Stimulated activated naive CD8-positive, alpha-beta T cell treated with anti-CD3 and anti-CD28 coated beads, Interleukin-15, Interleukin-2, amounts not matched to agents 100 ng/mL and 50 ng/mL, for 24 hours (primary cell): Measurements from ENCODE around the gene ZNG1B.
"Not testable (repeated sequence)": the region's sequence is repeated elsewhere in the genome, so short reads cannot be mapped to it uniquely, and the experiment has no call there.

ENCODE experiments used
- H3K27ac Mint-ChIP-seq: one replicate; pipeline ENCODE4 v1.8.0; 2021; ENCODE audit warnings: mild to moderate bottlenecking, mixed read lengths
- H3K27me3 Mint-ChIP-seq: one replicate; pipeline ENCODE4 v1.8.0; 2021; ENCODE audit warnings: mixed read lengths
- H3K36me3 Mint-ChIP-seq: one replicate; pipeline ENCODE4 v1.8.0; 2021; ENCODE audit warnings: low read depth, mixed read lengths
- H3K4me1 Mint-ChIP-seq: one replicate; pipeline ENCODE4 v1.8.0; 2021; ENCODE audit warnings: low read depth, mixed read lengths
- H3K4me3 Mint-ChIP-seq: one replicate; pipeline ENCODE4 v1.8.0; 2021; ENCODE audit warnings: mild to moderate bottlenecking, mixed read lengths
- H3K9me3 Mint-ChIP-seq: one replicate; pipeline ENCODE4 v1.8.0; 2021; ENCODE audit warnings: mixed read lengths

Gene ZNG1B

GRCh38 chr2:113521492-113521891 is 84.0 kb downstream of the ZNG1B start:
- not testable (repeated sequence) for H3K4me3 Mint-ChIP-seq, H3K4me1 Mint-ChIP-seq, H3K9me3 Mint-ChIP-seq, H3K27me3 Mint-ChIP-seq, H3K27ac Mint-ChIP-seq, H3K36me3 Mint-ChIP-seq

- H3K27ac Mint-ChIP-seq, H3K27me3 Mint-ChIP-seq, H3K4me1 Mint-ChIP-seq, H3K9me3 Mint-ChIP-seq, H3K36me3 Mint-ChIP-seq, H3K4me3 Mint-ChIP-seq: not testable (repeated sequence)
Observed at GRCh38 chr2:113524986-113525385, 87.5 kb downstream of the ZNG1B start.

- H3K9me3 Mint-ChIP-seq, H3K27me3 Mint-ChIP-seq, H3K4me3 Mint-ChIP-seq, H3K4me1 Mint-ChIP-seq, H3K27ac Mint-ChIP-seq, H3K36me3 Mint-ChIP-seq: not testable (repeated sequence)
Observed at GRCh38 chr2:113527350-113528045, 90.0 kb downstream of the ZNG1B start.

GRCh38 chr2:113528126-113528525 is 90.6 kb downstream of the ZNG1B start:
- H3K4me3 Mint-ChIP-seq, H3K36me3 Mint-ChIP-seq, H3K27ac Mint-ChIP-seq, H3K4me1 Mint-ChIP-seq, H3K9me3 Mint-ChIP-seq, H3K27me3 Mint-ChIP-seq: not testable (repeated sequence)

GRCh38 chr2:113528904-113529303 is 91.4 kb downstream of the ZNG1B start:
- H3K4me3 Mint-ChIP-seq, H3K4me1 Mint-ChIP-seq, H3K9me3 Mint-ChIP-seq, H3K27ac Mint-ChIP-seq, H3K36me3 Mint-ChIP-seq, H3K27me3 Mint-ChIP-seq: not testable (repeated sequence)

GRCh38 chr2:113532991-113533390 is 95.5 kb downstream of the ZNG1B start:
- H3K27ac Mint-ChIP-seq, H3K36me3 Mint-ChIP-seq, H3K9me3 Mint-ChIP-seq, H3K4me1 Mint-ChIP-seq, H3K27me3 Mint-ChIP-seq, H3K4me3 Mint-ChIP-seq: not testable (repeated sequence)

- H3K27me3 Mint-ChIP-seq, H3K9me3 Mint-ChIP-seq, H3K4me3 Mint-ChIP-seq, H3K4me1 Mint-ChIP-seq, H3K36me3 Mint-ChIP-seq, H3K27ac Mint-ChIP-seq: not testable (repeated sequence)
Observed at GRCh38 chr2:113536573-113536972, 99.1 kb downstream of the ZNG1B start.

GRCh38 chr2:113540834-113541203 is 103.3 kb downstream of the ZNG1B start:
- not testable (repeated sequence) for H3K27ac Mint-ChIP-seq, H3K36me3 Mint-ChIP-seq, H3K4me1 Mint-ChIP-seq, H3K9me3 Mint-ChIP-seq
- peaks cover 10% of the 10 kb centered on the region for H3K27me3 Mint-ChIP-seq
- H3K4me3 Mint-ChIP-seq = peak overlapping the region; percentile 77

- not testable (repeated sequence) for H3K9me3 Mint-ChIP-seq, H3K36me3 Mint-ChIP-seq, H3K4me1 Mint-ChIP-seq, H3K27ac Mint-ChIP-seq
- Mint-ChIP-seq H3K4me3 (peak overlapping the region; percentile 77), H3K27me3 (peaks cover 10% of the 10 kb centered on the region)
Observed at GRCh38 chr2:113541204-113541975, 103.9 kb downstream of the ZNG1B start.

- not testable (repeated sequence) for H3K4me1 Mint-ChIP-seq, H3K36me3 Mint-ChIP-seq, H3K27ac Mint-ChIP-seq, H3K9me3 Mint-ChIP-seq
- Mint-ChIP-seq H3K4me3 (peak overlapping the region; percentile 72), H3K27me3 (peaks cover 10% of the 10 kb centered on the region)
Observed at GRCh38 chr2:113541976-113542485, 104.5 kb downstream of the ZNG1B start.

- H3K4me1 Mint-ChIP-seq, H3K9me3 Mint-ChIP-seq, H3K27ac Mint-ChIP-seq, H3K36me3 Mint-ChIP-seq: not testable (repeated sequence)
- Mint-ChIP-seq H3K27me3 (peaks cover 10% of the 10 kb centered on the region), H3K4me3 (peak overlapping the region; percentile 72)
Observed at GRCh38 chr2:113542529-113542928, 105.0 kb downstream of the ZNG1B start.
